ENCODE results near the gene CNNM2.
"Not testable (repeated sequence)": the region's sequence is repeated elsewhere in the genome, so short reads cannot be mapped to it uniquely, and the experiment has no call there.

Gene CNNM2

DNA sequence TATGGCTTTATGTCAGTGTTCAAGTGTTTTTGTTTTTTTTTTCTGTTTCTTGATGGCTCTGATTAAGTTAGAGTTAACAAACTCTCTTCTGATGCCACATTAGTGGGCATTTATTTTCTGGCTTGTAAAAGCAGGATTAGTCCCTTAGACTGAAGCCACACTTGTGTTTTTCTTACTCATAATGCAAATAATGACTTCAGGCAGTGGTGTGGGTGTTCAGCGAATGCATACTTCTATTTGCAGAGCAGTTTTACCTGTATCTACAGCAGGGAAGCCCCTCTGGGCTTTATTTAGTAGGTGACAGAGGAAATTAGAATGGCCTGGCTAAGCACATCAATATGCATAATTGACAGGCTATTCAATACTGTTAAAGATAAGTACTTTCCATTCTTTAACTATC lies 79.9 kb downstream of the CNNM2 start:
- TF ChIP-seq, protein P1, sequence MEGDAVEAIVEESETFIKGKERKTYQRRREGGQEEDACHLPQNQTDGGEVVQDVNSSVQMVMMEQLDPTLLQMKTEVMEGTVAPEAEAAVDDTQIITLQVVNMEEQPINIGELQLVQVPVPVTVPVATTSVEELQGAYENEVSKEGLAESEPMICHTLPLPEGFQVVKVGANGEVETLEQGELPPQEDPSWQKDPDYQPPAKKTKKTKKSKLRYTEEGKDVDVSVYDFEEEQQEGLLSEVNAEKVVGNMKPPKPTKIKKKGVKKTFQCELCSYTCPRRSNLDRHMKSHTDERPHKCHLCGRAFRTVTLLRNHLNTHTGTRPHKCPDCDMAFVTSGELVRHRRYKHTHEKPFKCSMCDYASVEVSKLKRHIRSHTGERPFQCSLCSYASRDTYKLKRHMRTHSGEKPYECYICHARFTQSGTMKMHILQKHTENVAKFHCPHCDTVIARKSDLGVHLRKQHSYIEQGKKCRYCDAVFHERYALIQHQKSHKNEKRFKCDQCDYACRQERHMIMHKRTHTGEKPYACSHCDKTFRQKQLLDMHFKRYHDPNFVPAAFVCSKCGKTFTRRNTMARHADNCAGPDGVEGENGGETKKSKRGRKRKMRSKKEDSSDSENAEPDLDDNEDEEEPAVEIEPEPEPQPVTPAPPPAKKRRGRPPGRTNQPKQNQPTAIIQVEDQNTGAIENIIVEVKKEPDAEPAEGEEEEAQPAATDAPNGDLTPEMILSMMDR (IDR thresholded peaks at IDR 0.05; ENCODE audit: low read depth, low read length, poor library complexity, severe bottlenecking) = no peak
- H3K27me3 ChIP-seq (ENCODE audit: control insufficient read depth, low read length) = no peaks in the 10 kb centered on the region; the same call in 1 of the 2 replicates
- H3F3A ChIP-seq (ENCODE audit: control insufficient read depth, insufficient read depth) = peaks cover 7% of the 10 kb centered on the region; the same call in 1 of the 2 replicates
- H3K27ac ChIP-seq (ENCODE audit: low read depth, low read length) = no peak overlapping the region
- no peaks in the 10 kb centered on the region for H3K4me1 ChIP-seq (ENCODE audit: control insufficient read depth, low read length)
- no peak overlapping the region for H3K4me2 ChIP-seq (ENCODE audit: low read length)
- peaks cover 6% of the 10 kb centered on the region; the same call in 1 of the 2 replicates for H3K9me3 ChIP-seq (ENCODE audit: control insufficient read depth, insufficient read depth, low read length)
- H3K79me2 ChIP-seq (ENCODE audit: control insufficient read depth, low read length) = no peaks in the 10 kb centered on the region
- H3K36me3 ChIP-seq (ENCODE audit: control insufficient read depth, low read length) = no peaks in the 10 kb centered on the region
- H4K20me1 ChIP-seq (ENCODE audit: control insufficient read depth, insufficient read depth, low read depth, low read length) = no peaks in the 10 kb centered on the region
- H3K9me2 ChIP-seq (replicated peaks; ENCODE audit: control insufficient read depth, low read length) = no peaks in the 10 kb centered on the region
- no peak overlapping the region for H3K4me3 ChIP-seq (ENCODE audit: low read length)

DNA sequence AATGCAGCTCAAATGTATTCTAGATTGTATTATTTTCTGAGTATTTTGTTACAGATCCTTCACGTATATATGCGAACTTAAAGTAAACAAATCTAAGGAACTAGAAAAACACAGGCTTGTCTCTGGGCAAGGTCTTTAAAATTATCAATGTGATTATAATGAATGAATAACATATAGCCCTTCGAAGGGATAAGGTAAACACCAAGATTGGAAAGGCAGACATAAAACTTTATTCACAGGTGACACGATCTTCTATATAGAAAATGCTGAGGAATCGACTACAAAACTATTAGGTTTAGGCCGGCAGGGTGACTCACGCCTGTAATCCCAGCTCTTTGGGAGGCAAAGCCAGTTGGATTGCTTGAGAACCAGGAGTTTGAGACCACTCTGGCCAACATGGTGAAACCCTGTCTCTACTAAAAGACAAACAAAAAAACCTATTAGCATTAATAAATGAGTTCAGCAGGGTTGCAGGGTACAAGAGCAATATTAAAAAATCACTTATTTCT lies 80.4 kb downstream of the CNNM2 start:
- Histone ChIP-seq H3K4me1 (ENCODE audit: control insufficient read depth, low read length) (peaks cover 1% of the 10 kb centered on the region; the same call in 1 of the 2 replicates), H3K9me2 (replicated peaks; ENCODE audit: control insufficient read depth, low read length) (no peaks in the 10 kb centered on the region), H3K79me2 (ENCODE audit: control insufficient read depth, low read length) (no peaks in the 10 kb centered on the region), H3K9me3 (ENCODE audit: control insufficient read depth, insufficient read depth, low read length) (peaks cover 6% of the 10 kb centered on the region; the same call in 1 of the 2 replicates), H3K27me3 (ENCODE audit: control insufficient read depth, low read length) (no peaks in the 10 kb centered on the region; the same call in 1 of the 2 replicates), H3K36me3 (ENCODE audit: control insufficient read depth, low read length) (no peaks in the 10 kb centered on the region), H3K4me3 (ENCODE audit: low read length) (no peak overlapping the region), H3F3A (ENCODE audit: control insufficient read depth, insufficient read depth) (peaks cover 7% of the 10 kb centered on the region; the same call in 1 of the 2 replicates), H3K4me2 (ENCODE audit: low read length) (no peak overlapping the region), H3K27ac (ENCODE audit: low read depth, low read length) (no peak overlapping the region), H4K20me1 (ENCODE audit: control insufficient read depth, insufficient read depth, low read depth, low read length) (no peaks in the 10 kb centered on the region)
- no peak for TF ChIP-seq EZH2phosphoT487 (IDR thresholded peaks at IDR 0.05; ENCODE audit: borderline replicate concordance, low read length)
- TF ChIP-seq, protein P1 (IDR thresholded peaks at IDR 0.05; ENCODE audit: low read depth, low read length, poor library complexity, severe bottlenecking) = no peak

DNA sequence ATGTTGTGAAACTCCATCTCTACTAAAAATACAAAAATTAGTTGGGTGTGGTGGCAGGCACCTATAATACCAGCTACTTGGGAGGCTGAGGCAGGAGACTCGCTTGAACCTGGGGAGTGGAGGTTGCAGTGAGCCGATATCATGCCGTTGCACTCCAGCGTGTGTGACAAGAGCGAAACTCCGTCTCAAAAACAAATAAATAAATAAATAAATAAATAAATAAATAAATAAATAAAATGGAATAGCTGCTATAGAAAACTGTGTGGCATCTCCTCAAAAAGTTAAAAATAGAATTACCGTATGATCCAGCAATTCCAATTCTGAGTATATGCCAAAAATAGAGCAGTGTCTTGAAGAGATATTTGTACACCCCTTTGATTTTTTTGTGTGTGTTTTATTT lies 82.0 kb downstream of the CNNM2 start:
- H3K27ac ChIP-seq (ENCODE audit: low read depth, low read length); H3K79me2 ChIP-seq (ENCODE audit: control insufficient read depth, low read length); H3K9me2 ChIP-seq (replicated peaks; ENCODE audit: control insufficient read depth, low read length); H3K4me3 ChIP-seq (ENCODE audit: low read length); H4K20me1 ChIP-seq (ENCODE audit: control insufficient read depth, insufficient read depth, low read depth, low read length); H3F3A ChIP-seq (ENCODE audit: control insufficient read depth, insufficient read depth); H3K27me3 ChIP-seq (ENCODE audit: control insufficient read depth, low read length); H3K4me2 ChIP-seq (ENCODE audit: low read length); H3K9me3 ChIP-seq (ENCODE audit: control insufficient read depth, insufficient read depth, low read length); H3K36me3 ChIP-seq (ENCODE audit: control insufficient read depth, low read length); H3K4me1 ChIP-seq (ENCODE audit: control insufficient read depth, low read length): not testable (repeated sequence)

DNA sequence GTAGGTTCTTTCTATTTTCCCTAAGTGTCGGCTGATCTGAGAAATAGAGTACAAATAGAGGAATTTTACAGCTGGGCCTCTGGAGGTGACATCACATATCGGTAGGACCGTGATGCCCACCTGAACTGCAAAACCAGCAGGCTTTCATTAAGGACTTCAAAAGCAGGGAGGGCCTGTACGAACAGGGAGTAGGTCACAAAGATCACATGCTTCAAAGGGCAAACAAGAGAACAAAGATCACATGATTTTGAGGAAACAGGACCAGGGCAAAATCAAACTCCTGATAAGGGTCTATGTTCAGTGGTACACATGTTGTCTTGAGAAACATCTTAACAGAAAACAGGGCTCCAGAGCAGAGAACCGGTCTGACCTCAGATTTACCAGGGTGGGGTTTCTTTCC lies 88.9 kb downstream of the CNNM2 start:
- no peaks in the 10 kb centered on the region for H3F3A ChIP-seq (ENCODE audit: control insufficient read depth, insufficient read depth)
- no peak overlapping the region for H3K4me3 ChIP-seq (ENCODE audit: low read length)
- H3K9me3 ChIP-seq (ENCODE audit: control insufficient read depth, insufficient read depth, low read length) = no peaks in the 10 kb centered on the region; the same call in 1 of the 2 replicates
- H3K27ac ChIP-seq (ENCODE audit: low read depth, low read length) = no peak overlapping the region
- TF ChIP-seq, protein P1 (IDR thresholded peaks at IDR 0.05; ENCODE audit: low read depth, low read length, poor library complexity, severe bottlenecking) = no peak
- no peak for TF ChIP-seq EZH2phosphoT487 (IDR thresholded peaks at IDR 0.05; ENCODE audit: borderline replicate concordance, low read length)
- H3K4me1 ChIP-seq (ENCODE audit: control insufficient read depth, low read length) = peaks cover 4% of the 10 kb centered on the region; the same call in 1 of the 2 replicates
- no peaks in the 10 kb centered on the region for H3K27me3 ChIP-seq (ENCODE audit: control insufficient read depth, low read length)
- H4K20me1 ChIP-seq (ENCODE audit: control insufficient read depth, insufficient read depth, low read depth, low read length) = no peaks in the 10 kb centered on the region
- H3K36me3 ChIP-seq (ENCODE audit: control insufficient read depth, low read length) = no peaks in the 10 kb centered on the region
- no peak overlapping the region for H3K4me2 ChIP-seq (ENCODE audit: low read length)
- H3K79me2 ChIP-seq (ENCODE audit: control insufficient read depth, low read length) = no peaks in the 10 kb centered on the region
- no peaks in the 10 kb centered on the region for H3K9me2 ChIP-seq (replicated peaks; ENCODE audit: control insufficient read depth, low read length)
